GM12891 (cell line): ENCODE data around the gene SPATA16.
"Not testable (repeated sequence)": the region's sequence is repeated elsewhere in the genome, so short reads cannot be mapped to it uniquely, and the experiment has no call there.

Experiments
- DNase-seq: peaks from one replicate; pipeline ENCODE4 v3.0.0; 2011; ENCODE audit warnings: low spot score; ENCODE audit not compliant: insufficient read length
- FAIRE-seq: peaks from 2 replicates; lab custom pipeline; 2011; peaks lifted over from hg19 to GRCh38; lab: Jason Lieb, UNC
- PAX5 ChIP-seq: IDR thresholded peaks from 2 replicates; pipeline ENCODE4 v1.6.1; 2011; ENCODE audit warnings: low read length, moderate library complexity, mild to moderate bottlenecking; ENCODE audit not compliant: insufficient read depth, severe bottlenecking
- POLR2A ChIP-seq: IDR thresholded peaks from 2 replicates; pipeline ENCODE4 v1.6.1; 2011; ENCODE audit warnings: low read depth, low read length, control low read depth
- POLR2AphosphoS5 ChIP-seq: IDR thresholded peaks from 2 replicates; pipeline ENCODE4 v1.6.1; 2011; ENCODE audit warnings: low read depth, low read length, control low read depth
- POU2F2 ChIP-seq: IDR thresholded peaks from 2 replicates; pipeline ENCODE4 v1.6.1; 2011; ENCODE audit warnings: low read depth, mild to moderate bottlenecking, control low read depth, low read length, moderate library complexity
- SPI1 ChIP-seq: IDR thresholded peaks from 2 replicates; pipeline ENCODE4 v1.6.1; 2011; ENCODE audit warnings: low read depth, low read length, control low read depth
- TAF1 ChIP-seq: IDR thresholded peaks from 2 replicates; pipeline ENCODE4 v1.6.1; 2011; ENCODE audit warnings: low read depth, low read length, control low read depth

SPATA16 gene

GRCh38 chr3:172875039-172875438 is 266.0 kb downstream of the SPATA16 start:
- no peak for DNase-seq
- TF ChIP-seq POLR2A = no peak
- no peak for TF ChIP-seq SPI1
- TF ChIP-seq POLR2AphosphoS5 = no peak
- no peak for TF ChIP-seq PAX5
- no peak for TF ChIP-seq POU2F2
- no peak for TF ChIP-seq TAF1
- FAIRE-seq = no peak

- DNase-seq (no peak), FAIRE-seq (no peak)
- TF ChIP-seq POU2F2 (no peak), POLR2A (no peak), TAF1 (no peak), PAX5 (no peak)
These were observed 271.1 kb downstream of the SPATA16 start for GRCh38 chr3:172869784-172870518.

GRCh38 chr3:172869368-172869771 is 271.7 kb downstream of the SPATA16 start:
- DNase-seq (no peak), FAIRE-seq (no peak)
- TF ChIP-seq POLR2A (no peak), POU2F2 (no peak), TAF1 (no peak), POLR2AphosphoS5 (no peak), SPI1 (no peak), PAX5 (no peak)

- TF ChIP-seq POU2F2 (no peak), POLR2A (no peak), POLR2AphosphoS5 (no peak), TAF1 (no peak), SPI1 (no peak), PAX5 (no peak)
- no peak for FAIRE-seq
- no peak for DNase-seq
These were observed 272.3 kb downstream of the SPATA16 start for GRCh38 chr3:172868582-172869200.

GRCh38 chr3:172866726-172867350 is 274.2 kb downstream of the SPATA16 start:
- not testable (repeated sequence) for DNase-seq, FAIRE-seq

- no peak for TF ChIP-seq TAF1
- no peak for TF ChIP-seq POLR2AphosphoS5
- TF ChIP-seq POLR2A = no peak
- TF ChIP-seq PAX5 = no peak
- DNase-seq (no peak), FAIRE-seq (no peak)
These were observed 282.0 kb downstream of the SPATA16 start for GRCh38 chr3:172859041-172859440.

- TF ChIP-seq PAX5 (no peak), POLR2A (no peak), POU2F2 (no peak), SPI1 (no peak), POLR2AphosphoS5 (no peak)
- no peak for FAIRE-seq
These were observed 284.0 kb downstream of the SPATA16 start for GRCh38 chr3:172856795-172857742.

GRCh38 chr3:172855037-172855436 is 286.0 kb downstream of the SPATA16 start:
- DNase-seq = no peak
- TF ChIP-seq SPI1 (no peak), TAF1 (no peak), POU2F2 (no peak), POLR2A (no peak), POLR2AphosphoS5 (no peak), PAX5 (no peak)
- FAIRE-seq = no peak

More at GRCh38 chr3:172856795-172857742, 284.0 kb downstream of the SPATA16 start:
- DNase-seq = no peak

- DNase-seq (no peak), FAIRE-seq (no peak)
- TF ChIP-seq TAF1 (no peak), SPI1 (no peak), POU2F2 (no peak), POLR2AphosphoS5 (no peak), PAX5 (no peak), POLR2A (no peak)
These were observed 286.9 kb downstream of the SPATA16 start for GRCh38 chr3:172853921-172854666.
